Transverse colon (tissue), 4 donors: ENCODE results near the gene RABEP2.

Source experiments
- EP300 ChIP-seq: sonication (generic); formaldehyde crosslinking; IDR thresholded peaks from one replicate; pipeline ENCODE4 v1.6.1; 2017; ENCODE audit warnings: antibody characterized with exemption, low read depth
- POLR2A ChIP-seq: fragments of 450-650 bp; IDR thresholded peaks from one replicate; pipeline ENCODE4 v1.6.1; 2016; ENCODE audit warnings: antibody characterized with exemption, mild to moderate bottlenecking, moderate library complexity
- POLR2AphosphoS5 ChIP-seq, 3 donors: sonication (generic); formaldehyde crosslinking; IDR thresholded peaks; one replicate each; pipeline ENCODE4 v1.6.1; 2016; ENCODE audit warnings: antibody characterized with exemption in 3 of 3
- TF ChIP-seq, protein P1 (sequence below), 5 experiments: fragments of 200-600 bp in 3 of 5; fragments of 450-650 bp in 2 of 5; sonication (generic) in 3 of 5; IDR thresholded peaks; 1 replicate in 2 of 5; 2 replicates in 3 of 5; pipeline ENCODE4 v1.5.1; 2016 to 2017; ENCODE audit warnings: antibody characterized with exemption in 5 of 5, inconsistent platforms in 3 of 5, mild to moderate bottlenecking in 2 of 5, moderate library complexity in 1 of 5

DNA sequence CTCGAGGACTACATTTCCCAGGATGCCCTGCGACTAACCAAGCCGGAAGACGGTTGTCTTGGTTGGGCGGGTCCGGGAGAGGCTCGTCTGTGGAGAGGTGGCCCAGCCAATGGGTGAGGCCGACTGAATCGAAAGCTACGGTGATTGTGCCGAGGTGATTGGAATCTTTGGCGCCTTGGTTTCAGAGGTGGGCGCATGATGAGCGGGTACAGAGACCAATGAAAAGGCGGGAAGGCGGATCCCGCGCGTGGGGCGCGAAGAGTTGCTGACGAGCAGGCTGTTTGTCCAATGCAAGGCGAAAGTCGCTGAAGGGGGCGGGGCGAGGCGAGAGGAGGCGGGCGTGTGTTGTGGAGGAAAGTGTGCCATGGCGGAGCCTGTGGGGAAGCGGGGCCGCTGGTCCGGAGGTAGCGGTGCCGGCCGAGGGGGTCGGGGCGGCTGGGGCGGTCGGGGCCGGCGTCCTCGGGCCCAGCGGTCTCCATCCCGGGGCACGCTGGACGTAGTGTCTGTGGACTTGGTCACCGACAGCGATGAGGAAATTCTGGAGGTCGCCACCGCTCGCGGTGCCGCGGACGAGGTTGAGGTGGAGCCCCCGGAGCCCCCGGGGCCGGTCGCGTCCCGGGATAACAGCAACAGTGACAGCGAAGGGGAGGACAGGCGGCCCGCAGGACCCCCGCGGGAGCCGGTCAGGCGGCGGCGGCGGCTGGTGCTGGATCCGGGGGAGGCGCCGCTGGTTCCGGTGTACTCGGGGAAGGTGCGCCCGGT is 25.8 kb upstream of the RABEP2 start, which contains the start of gene NFATC2IP:
- TF ChIP-seq, protein P1, sequence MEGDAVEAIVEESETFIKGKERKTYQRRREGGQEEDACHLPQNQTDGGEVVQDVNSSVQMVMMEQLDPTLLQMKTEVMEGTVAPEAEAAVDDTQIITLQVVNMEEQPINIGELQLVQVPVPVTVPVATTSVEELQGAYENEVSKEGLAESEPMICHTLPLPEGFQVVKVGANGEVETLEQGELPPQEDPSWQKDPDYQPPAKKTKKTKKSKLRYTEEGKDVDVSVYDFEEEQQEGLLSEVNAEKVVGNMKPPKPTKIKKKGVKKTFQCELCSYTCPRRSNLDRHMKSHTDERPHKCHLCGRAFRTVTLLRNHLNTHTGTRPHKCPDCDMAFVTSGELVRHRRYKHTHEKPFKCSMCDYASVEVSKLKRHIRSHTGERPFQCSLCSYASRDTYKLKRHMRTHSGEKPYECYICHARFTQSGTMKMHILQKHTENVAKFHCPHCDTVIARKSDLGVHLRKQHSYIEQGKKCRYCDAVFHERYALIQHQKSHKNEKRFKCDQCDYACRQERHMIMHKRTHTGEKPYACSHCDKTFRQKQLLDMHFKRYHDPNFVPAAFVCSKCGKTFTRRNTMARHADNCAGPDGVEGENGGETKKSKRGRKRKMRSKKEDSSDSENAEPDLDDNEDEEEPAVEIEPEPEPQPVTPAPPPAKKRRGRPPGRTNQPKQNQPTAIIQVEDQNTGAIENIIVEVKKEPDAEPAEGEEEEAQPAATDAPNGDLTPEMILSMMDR (IDR thresholded peaks at IDR 0.05): no peak
- peak; percentile 74 for TF ChIP-seq POLR2A
- TF ChIP-seq POLR2AphosphoS5 (IDR thresholded peaks at IDR 0.05): peak; percentile 13 to 48 (median 30)
- no peak for TF ChIP-seq EP300
